ENCODE measurements around the gene ARFGAP1.

Gene ARFGAP1

DNA sequence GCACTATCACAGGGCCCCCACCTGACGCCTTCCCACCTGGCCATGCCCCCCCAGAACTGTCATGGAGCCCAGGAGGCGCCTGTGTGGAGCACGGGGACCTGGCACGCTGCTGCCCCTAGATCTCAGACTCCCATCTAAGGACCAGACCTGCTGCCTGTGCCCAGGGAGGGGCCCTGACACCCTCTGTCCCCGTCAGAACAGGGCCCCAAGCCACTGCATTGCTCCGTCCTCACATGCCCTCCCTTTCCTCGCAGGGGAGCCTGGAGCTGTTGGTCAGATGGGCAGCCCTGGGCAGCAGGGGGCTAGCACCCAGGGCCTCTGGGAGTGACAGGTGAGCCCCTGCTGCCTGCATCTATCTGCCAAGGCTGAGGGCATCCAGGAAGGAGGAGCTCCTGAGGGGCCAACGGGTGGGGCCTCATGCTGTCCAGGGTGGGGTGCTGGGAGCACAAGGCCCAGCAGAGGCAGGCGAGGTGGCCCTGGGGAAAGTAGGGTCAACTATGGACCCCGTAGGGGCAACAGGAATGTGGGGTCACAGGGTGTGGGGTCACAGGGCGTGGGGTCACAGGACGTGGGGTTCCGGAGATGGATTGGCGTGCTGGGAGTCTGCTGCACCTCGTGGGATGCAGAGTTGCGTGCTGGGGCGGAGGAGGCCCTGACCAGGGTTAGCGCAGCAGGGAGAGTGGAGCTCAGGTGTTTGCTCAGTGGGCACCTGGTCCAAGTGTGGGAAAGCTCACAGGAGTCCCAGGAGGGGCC, 56.9 kb downstream of the ARFGAP1 start:
- no peak overlapping the region for H3K9ac ChIP-seq (ENCODE audit: low read depth, low read length)
- no peak overlapping the region for H3K27ac ChIP-seq (ENCODE audit: low read length)
- peaks cover 5% of the 10 kb centered on the region for H4K20me1 ChIP-seq (ENCODE audit: insufficient read depth, low read length)
- no peaks in the 10 kb centered on the region for H3K4me1 ChIP-seq (ENCODE audit: insufficient read depth, low read length)
- TF ChIP-seq, protein P1, sequence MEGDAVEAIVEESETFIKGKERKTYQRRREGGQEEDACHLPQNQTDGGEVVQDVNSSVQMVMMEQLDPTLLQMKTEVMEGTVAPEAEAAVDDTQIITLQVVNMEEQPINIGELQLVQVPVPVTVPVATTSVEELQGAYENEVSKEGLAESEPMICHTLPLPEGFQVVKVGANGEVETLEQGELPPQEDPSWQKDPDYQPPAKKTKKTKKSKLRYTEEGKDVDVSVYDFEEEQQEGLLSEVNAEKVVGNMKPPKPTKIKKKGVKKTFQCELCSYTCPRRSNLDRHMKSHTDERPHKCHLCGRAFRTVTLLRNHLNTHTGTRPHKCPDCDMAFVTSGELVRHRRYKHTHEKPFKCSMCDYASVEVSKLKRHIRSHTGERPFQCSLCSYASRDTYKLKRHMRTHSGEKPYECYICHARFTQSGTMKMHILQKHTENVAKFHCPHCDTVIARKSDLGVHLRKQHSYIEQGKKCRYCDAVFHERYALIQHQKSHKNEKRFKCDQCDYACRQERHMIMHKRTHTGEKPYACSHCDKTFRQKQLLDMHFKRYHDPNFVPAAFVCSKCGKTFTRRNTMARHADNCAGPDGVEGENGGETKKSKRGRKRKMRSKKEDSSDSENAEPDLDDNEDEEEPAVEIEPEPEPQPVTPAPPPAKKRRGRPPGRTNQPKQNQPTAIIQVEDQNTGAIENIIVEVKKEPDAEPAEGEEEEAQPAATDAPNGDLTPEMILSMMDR (IDR thresholded peaks at IDR 0.05; ENCODE audit: borderline replicate concordance, extremely low read depth, low read length, poor library complexity, severe bottlenecking), result no peak
- no peak for TF ChIP-seq EZH2 (IDR thresholded peaks at IDR 0.05; ENCODE audit: borderline replicate concordance, low read depth, low read length, severe bottlenecking)
- H3K27me3 ChIP-seq (ENCODE audit: insufficient read depth, low read length, poor library complexity), result no peaks in the 10 kb centered on the region
- H3K79me2 ChIP-seq (ENCODE audit: insufficient read depth, low read length), result no peaks in the 10 kb centered on the region
- H3K4me3 ChIP-seq (ENCODE audit: low read depth in 1 of 2, low read length in 2 of 2), result no peak overlapping the region
- no peak for ATAC-seq (ENCODE audit: insufficient read depth, low read depth)
- no peak overlapping the region for H3K4me2 ChIP-seq (ENCODE audit: insufficient read depth, low read length)
- H2AFZ ChIP-seq (ENCODE audit: low read depth, low read length), result no peak overlapping the region
- DNase-seq, result no peak
- H3K36me3 ChIP-seq (ENCODE audit: insufficient read depth, low read length), result no peaks in the 10 kb centered on the region
- H3K9me3 ChIP-seq (ENCODE audit: insufficient read depth, low read length, severe bottlenecking), result peaks cover 4% of the 10 kb centered on the region

DNA sequence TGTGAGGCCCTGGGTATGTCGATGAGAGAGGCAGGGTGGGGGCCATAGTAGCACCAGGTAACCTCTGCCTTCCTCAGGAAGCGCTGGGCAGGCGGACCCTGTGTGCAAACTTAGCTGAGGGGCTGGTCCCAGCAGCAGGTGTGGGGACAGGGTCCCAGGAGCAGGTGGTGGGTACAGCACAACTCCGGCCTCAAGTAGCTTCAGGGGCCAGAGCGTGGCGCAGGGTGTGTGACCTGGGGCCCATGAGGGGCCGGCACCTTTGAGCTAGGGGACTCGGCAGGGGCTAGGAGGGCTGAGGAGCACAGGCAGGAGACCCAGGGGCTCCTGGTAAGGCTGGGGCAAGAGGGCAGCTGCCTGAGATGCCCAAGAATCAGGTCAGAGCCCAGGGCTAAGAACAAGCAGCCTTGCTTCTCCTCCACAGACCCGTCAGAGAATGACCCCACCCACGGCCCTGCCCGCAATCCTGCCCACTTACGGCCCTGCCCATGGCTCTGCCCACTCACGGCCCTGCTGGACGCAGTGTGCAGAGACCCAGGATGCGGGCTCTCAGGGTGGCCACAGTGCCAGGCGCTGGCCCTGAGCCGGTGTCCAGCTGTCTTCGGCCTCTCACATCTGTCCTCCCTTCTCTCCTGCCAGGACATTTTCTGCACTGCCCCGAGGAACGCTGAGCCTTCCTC, 57.6 kb downstream of the ARFGAP1 start:
- Histone ChIP-seq H3K36me3 (ENCODE audit: insufficient read depth, low read length) (no peaks in the 10 kb centered on the region), H3K4me3 (ENCODE audit: low read depth in 1 of 2, low read length in 2 of 2) (no peak overlapping the region), H3K4me1 (ENCODE audit: insufficient read depth, low read length) (no peaks in the 10 kb centered on the region), H3K27ac (ENCODE audit: low read length) (no peak overlapping the region), H3K9ac (ENCODE audit: low read depth, low read length) (no peak overlapping the region), H4K20me1 (ENCODE audit: insufficient read depth, low read length) (peaks cover 5% of the 10 kb centered on the region), H3K79me2 (ENCODE audit: insufficient read depth, low read length) (no peaks in the 10 kb centered on the region), H2AFZ (ENCODE audit: low read depth, low read length) (no peak overlapping the region), H3K9me3 (ENCODE audit: insufficient read depth, low read length, severe bottlenecking) (peaks cover 4% of the 10 kb centered on the region), H3K4me2 (ENCODE audit: insufficient read depth, low read length) (no peak overlapping the region), H3K27me3 (ENCODE audit: insufficient read depth, low read length, poor library complexity) (no peaks in the 10 kb centered on the region)
- TF ChIP-seq EZH2 (IDR thresholded peaks at IDR 0.05; ENCODE audit: borderline replicate concordance, low read depth, low read length, severe bottlenecking), result no peak
- TF ChIP-seq, protein P1 (IDR thresholded peaks at IDR 0.05; ENCODE audit: borderline replicate concordance, extremely low read depth, low read length, poor library complexity, severe bottlenecking), result no peak
- ATAC-seq (ENCODE audit: insufficient read depth, low read depth) (no peak), DNase-seq (no peak)

DNA sequence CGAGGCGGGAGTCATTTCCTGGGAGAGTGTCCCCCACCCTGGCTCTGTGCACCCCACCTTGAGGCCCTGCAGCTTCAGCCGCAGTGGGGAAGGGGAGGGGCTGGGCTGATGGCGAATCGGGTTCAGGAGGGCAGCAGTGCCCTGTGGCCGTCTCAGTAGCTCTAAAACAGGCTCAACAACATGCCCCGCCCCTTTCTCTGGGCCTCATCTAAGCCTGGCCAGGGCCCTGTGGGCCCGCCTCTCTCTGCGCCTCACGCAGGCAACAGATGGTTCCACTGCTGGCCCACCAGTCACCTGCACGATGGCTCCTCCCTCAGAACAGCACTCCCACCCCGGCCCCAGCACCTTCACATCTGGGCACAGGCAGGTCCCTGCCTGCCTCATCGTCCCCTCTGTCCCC, 58.3 kb downstream of the ARFGAP1 start:
- no peaks in the 10 kb centered on the region for H3K4me1 ChIP-seq (ENCODE audit: insufficient read depth, low read length)
- TF ChIP-seq EZH2 (IDR thresholded peaks at IDR 0.05; ENCODE audit: borderline replicate concordance, low read depth, low read length, severe bottlenecking), result no peak
- TF ChIP-seq, protein P1 (IDR thresholded peaks at IDR 0.05; ENCODE audit: borderline replicate concordance, extremely low read depth, low read length, poor library complexity, severe bottlenecking), result no peak
- H3K9me3 ChIP-seq (ENCODE audit: insufficient read depth, low read length, severe bottlenecking), result peaks cover 4% of the 10 kb centered on the region
- no peaks in the 10 kb centered on the region for H3K27me3 ChIP-seq (ENCODE audit: insufficient read depth, low read length, poor library complexity)
- H3K79me2 ChIP-seq (ENCODE audit: insufficient read depth, low read length), result no peaks in the 10 kb centered on the region
- H3K4me2 ChIP-seq (ENCODE audit: insufficient read depth, low read length), result no peak overlapping the region
- H3K4me3 ChIP-seq (ENCODE audit: low read depth in 1 of 2, low read length in 2 of 2), result no peak overlapping the region
- no peak overlapping the region for H2AFZ ChIP-seq (ENCODE audit: low read depth, low read length)
- peaks cover 5% of the 10 kb centered on the region; the same call in 1 of the 2 replicates for H4K20me1 ChIP-seq (ENCODE audit: insufficient read depth, low read length)
- H3K9ac ChIP-seq (ENCODE audit: low read depth, low read length), result no peak overlapping the region
- no peaks in the 10 kb centered on the region for H3K36me3 ChIP-seq (ENCODE audit: insufficient read depth, low read length)
- no peak for ATAC-seq (ENCODE audit: insufficient read depth, low read depth)
- no peak for DNase-seq
- no peak overlapping the region for H3K27ac ChIP-seq (ENCODE audit: low read length)

All from DND-41 (cell line).